ENCODE results near the gene RCBTB1.
"Not testable (repeated sequence)": the region's sequence is repeated elsewhere in the genome, so short reads cannot be mapped to it uniquely, and the experiment has no call there.

Gene RCBTB1

GRCh38 chr13:49585220-49586157 lies at the start of gene RCBTB1:
Gene RCBTB1, minus strand, starts transcription at chr13:49585558. Its CDS starts 18,279 bp downstream, at chr13:49567279.
- DNase-seq (ENCODE audit: low read depth in 2 of 2) = peak; percentile 38 to 43

- no peak for DNase-seq (ENCODE audit: low read depth in 2 of 2)
Measured at GRCh38 chr13:49633710-49634109, 48.4 kb upstream of the RCBTB1 start.

GRCh38 chr13:49632156-49632555 lies 46.8 kb upstream of the RCBTB1 start:
- no peak for DNase-seq (ENCODE audit: low read depth in 2 of 2)

- no peak for DNase-seq (ENCODE audit: low read depth in 2 of 2)
Measured at GRCh38 chr13:49630580-49630979, 45.2 kb upstream of the RCBTB1 start.

- no peak for DNase-seq (ENCODE audit: low read depth in 2 of 2)
Measured at GRCh38 chr13:49629947-49630346, 44.6 kb upstream of the RCBTB1 start.

- DNase-seq (ENCODE audit: low read depth in 2 of 2) = no peak
Measured at GRCh38 chr13:49629196-49629938, 44.0 kb upstream of the RCBTB1 start.

- DNase-seq (ENCODE audit: low read depth in 2 of 2) = peak in 1 of 2 donors; percentile 9
Measured at GRCh38 chr13:49627831-49628652, 42.7 kb upstream of the RCBTB1 start, which contains the start of gene ARL11. Gene ARL11, plus strand, starts transcription at chr13:49628507. Its CDS starts 1,941 bp downstream, at chr13:49630448.

- DNase-seq (ENCODE audit: low read depth in 2 of 2) = no peak
Measured at GRCh38 chr13:49625392-49626079, 40.2 kb upstream of the RCBTB1 start.

GRCh38 chr13:49624229-49624628 lies 38.9 kb upstream of the RCBTB1 start:
- DNase-seq (ENCODE audit: low read depth in 2 of 2) = no peak

- DNase-seq (ENCODE audit: low read depth in 2 of 2) = no peak
Measured at GRCh38 chr13:49622174-49622946, 37.0 kb upstream of the RCBTB1 start.

- no peak for DNase-seq (ENCODE audit: low read depth in 2 of 2)
Measured at GRCh38 chr13:49620170-49620621, 34.8 kb upstream of the RCBTB1 start.

GRCh38 chr13:49616676-49617065 lies 31.3 kb upstream of the RCBTB1 start:
- no peak for DNase-seq (ENCODE audit: low read depth in 2 of 2)

GRCh38 chr13:49615836-49616675 lies 30.7 kb upstream of the RCBTB1 start:
- no peak for DNase-seq (ENCODE audit: low read depth in 2 of 2)

GRCh38 chr13:49612042-49612441 lies 26.7 kb upstream of the RCBTB1 start:
- not testable (repeated sequence) for DNase-seq (ENCODE audit: low read depth in 2 of 2)

- no peak for DNase-seq (ENCODE audit: low read depth in 2 of 2)
Measured at GRCh38 chr13:49610176-49610575, 24.8 kb upstream of the RCBTB1 start.

- DNase-seq (ENCODE audit: low read depth in 2 of 2) = no peak
Measured at GRCh38 chr13:49608651-49609331, 23.4 kb upstream of the RCBTB1 start.

GRCh38 chr13:49607761-49608160 lies 22.4 kb upstream of the RCBTB1 start:
- DNase-seq (ENCODE audit: low read depth in 2 of 2) = no peak

GRCh38 chr13:49606747-49607648 lies 21.6 kb upstream of the RCBTB1 start:
- peak; percentile 61 to 66 for DNase-seq (ENCODE audit: low read depth in 2 of 2)

Measured in stimulated activated CD8-positive, alpha-beta memory T cell treated with anti-CD3 and anti-CD28 coated beads, Interleukin-2, amount 100 ng/mL, for 1 hour (primary cell).